K562 (cell line): Measurements from ENCODE around the gene SSR2. TPM values are rescaled to one million over a fixed set of nuclear protein-coding genes. Genes with fewer than 3 reads are reported as not detected.

Source experiments
- ATAC-seq: fragments of 200-7000 bp; cut with Tn5 transposase; 3 replicates; pipeline ENCODE4 v1.9.1; 2020; ENCODE audit warnings: moderate library complexity
- BruUV-seq: library from RNA; stranded (reverse); fragments of 400-500 nt; replicated peaks from 2 replicates; lab custom pipeline; 2021; lab: Mats Ljungman, UMichigan
- CTCF ChIA-PET: fragments of 300-600 bp; formaldehyde crosslinking; extraction: SDS; loops from one replicate; lab custom pipeline; 2021; ENCODE audit warnings: low intra/inter-chr PET ratio; lab: Yijun Ruan, JAX
- POLR2A ChIA-PET: fragments of 300-600, 350-650 bp; sonication (Branson Sonifier 250); formaldehyde crosslinking; extraction: SDS; loops from one replicate; lab custom pipeline; 2021; ENCODE audit warnings: antibody characterized with exemption, inconsistent platforms; lab: Yijun Ruan, JAX
- DNase-seq, 4 experiments: peaks; one replicate each; pipeline versions ENCODE4 v3.0.0 to v3.0.0-alpha.2; 2011 to 2018; ENCODE audit warnings: low spot score in 3 of 4, mixed read lengths in 3 of 4; ENCODE audit errors: extremely low read depth in 1 of 4
- FAIRE-seq: peaks from 2 replicates; lab custom pipeline; 2011; peaks lifted over from hg19 to GRCh38; lab: Jason Lieb, UNC
- H2AFZ ChIP-seq: 2 replicates; pipeline ENCODE4 v1.6.0; 2011; ENCODE audit warnings: low read depth, low read length, control low read depth, inconsistent platforms
- H3K27ac ChIP-seq: fragments of 200-600 bp; 3 replicates; pipeline ENCODE4 v1.8.0; 2011; ENCODE audit warnings: low read depth, mild to moderate bottlenecking, control low read depth, inconsistent platforms, low read length, moderate library complexity, mixed read lengths; ENCODE audit errors: extremely low read depth
- H3K27me3 ChIP-seq, 2 experiments: fragments of 300-600 bp in 1 of 2; 2 replicates in 1 of 2; 3 replicates in 1 of 2; pipeline versions ENCODE4 v1.6.0 to v1.8.0; 2011; ENCODE audit warnings: inconsistent platforms in 2 of 2, low read length in 2 of 2, mild to moderate bottlenecking in 1 of 2, mixed read lengths in 1 of 2, moderate library complexity in 1 of 2; ENCODE audit not compliant: control insufficient read depth in 2 of 2, insufficient read depth in 2 of 2
- H3K36me3 ChIP-seq: fragments of 300-600 bp; 3 replicates; pipeline ENCODE4 v1.8.0; 2011; ENCODE audit warnings: mild to moderate bottlenecking, low read length, inconsistent platforms; ENCODE audit not compliant: control insufficient read depth, insufficient read depth
- H3K4me1 ChIP-seq, 2 experiments: fragments of 200-600 bp in 1 of 2; replicated peaks in 1 of 2; 2 replicates in 1 of 2; 3 replicates in 1 of 2; pipeline versions ENCODE4 v1.5.1 to v1.8.0; 2011; ENCODE audit warnings: inconsistent platforms in 2 of 2, low read length in 2 of 2, mild to moderate bottlenecking in 1 of 2, mixed read lengths in 1 of 2, moderate library complexity in 1 of 2; ENCODE audit not compliant: control insufficient read depth in 2 of 2, insufficient read depth in 2 of 2
- H3K4me2 ChIP-seq: 2 replicates; pipeline ENCODE4 v1.6.1; 2011; ENCODE audit warnings: low read length, control low read depth, inconsistent platforms, mixed read lengths; ENCODE audit not compliant: insufficient read depth
- H3K4me3 ChIP-seq: fragments of 200-600 bp; sonication (generic), shearing (Covaris generic); 2 replicates; pipeline ENCODE4 v1.5.1; 2016; ENCODE audit warnings: control low read depth, inconsistent platforms
- H3K79me2 ChIP-seq: fragments of 200-600 bp; 3 replicates; pipeline ENCODE4 v1.8.0; 2011; ENCODE audit warnings: low read length, inconsistent platforms; ENCODE audit not compliant: control insufficient read depth, insufficient read depth
- H3K9ac ChIP-seq, 2 experiments: 2 replicates each; pipeline versions ENCODE4 v1.6.0 to v1.6.1; 2011; ENCODE audit warnings: low read depth in 2 of 2, low read length in 2 of 2, control low read depth in 1 of 2, inconsistent platforms in 1 of 2, mild to moderate bottlenecking in 1 of 2, mixed read lengths in 1 of 2; ENCODE audit not compliant: insufficient read depth in 1 of 2
- H3K9me1 ChIP-seq: one replicate; pipeline ENCODE4 v1.6.0; 2011; ENCODE audit warnings: inconsistent platforms, mild to moderate bottlenecking, low read length, moderate library complexity; ENCODE audit not compliant: control insufficient read depth, insufficient read depth
- H3K9me3 ChIP-seq: replicated peaks from 2 replicates; pipeline ENCODE4 v1.5.1; 2011; ENCODE audit warnings: low read depth, low read length, inconsistent platforms; ENCODE audit not compliant: control insufficient read depth, insufficient read depth
- H4K20me1 ChIP-seq: replicated peaks from 2 replicates; pipeline ENCODE4 v1.6.1; 2011; ENCODE audit warnings: low read length, inconsistent platforms, mixed read lengths; ENCODE audit not compliant: control insufficient read depth, insufficient read depth
- GATAD2B ChIP-seq: fragments of 450-650 bp; IDR thresholded peaks from 2 replicates; pipeline ENCODE4 v1.6.1; 2017; ENCODE audit warnings: mild to moderate bottlenecking, borderline replicate concordance
- HNRNPH1 ChIP-seq: fragments of 200-400 bp; formaldehyde crosslinking; optimal IDR thresholded peaks from 2 replicates; pipeline ENCODE3; 2017; ENCODE audit warnings: low read depth, mild to moderate bottlenecking, low read length, moderate library complexity
- IRF9 ChIP-seq: fragments of 450-650 bp; IDR thresholded peaks from 2 replicates; pipeline ENCODE4 v1.6.1; 2016; ENCODE audit warnings: missing biosample characterization, missing genetic modification characterization
- LEF1 ChIP-seq: fragments of 450-650 bp; IDR thresholded peaks from 2 replicates; pipeline ENCODE4 v1.6.1; 2016; ENCODE audit warnings: mild to moderate bottlenecking
- MCM2 ChIP-seq: fragments of 450-650 bp; IDR thresholded peaks from 2 replicates; pipeline ENCODE4 v1.6.1; 2017; ENCODE audit warnings: low read depth, mild to moderate bottlenecking
- MYC ChIP-seq, 2 experiments: fragments of 250-450 bp in 1 of 2; sonication (Bioruptor Pico) in 1 of 2; IDR thresholded peaks; 2 replicates each; pipeline versions ENCODE4 v1.5.1 to v1.6.1; 2012 to 2021; ENCODE audit warnings: low read depth in 2 of 2, borderline replicate concordance in 1 of 2, improper control_type of control experiment in 1 of 2, low read length in 1 of 2, mild to moderate bottlenecking in 1 of 2, moderate library complexity in 1 of 2
- NFE2L1 ChIP-seq: fragments of 450-650 bp; IDR thresholded peaks from 2 replicates; pipeline ENCODE4 v1.6.1; 2016; ENCODE audit warnings: missing genetic modification characterization, low read depth, mild to moderate bottlenecking, missing compliant biosample characterization, moderate library complexity, borderline replicate concordance
- NR2F6 ChIP-seq: fragments of 450-650 bp; formaldehyde crosslinking; IDR thresholded peaks from 2 replicates; pipeline ENCODE4 v1.4.0; 2020; ENCODE audit warnings: mild to moderate bottlenecking
- OTX1 ChIP-seq: fragments of 450-650 bp; formaldehyde crosslinking; IDR thresholded peaks from 2 replicates; pipeline ENCODE4 v1.4.0; 2022; ENCODE audit warnings: mild to moderate bottlenecking
- RFX7 ChIP-seq: fragments of 250-450 bp; sonication (Bioruptor Pico); IDR thresholded peaks from 2 replicates; pipeline ENCODE4 v1.5.1; 2021; ENCODE audit warnings: mild to moderate bottlenecking
- SAFB ChIP-seq: fragments of 200-400 bp; formaldehyde crosslinking; IDR thresholded peaks from 2 replicates; pipeline ENCODE4 v1.6.1; 2017; ENCODE audit warnings: low read depth, low read length, borderline replicate concordance
- SOX6 ChIP-seq: fragments of 450-650 bp; IDR thresholded peaks from 2 replicates; pipeline ENCODE4 v1.6.1; 2014; ENCODE audit warnings: mild to moderate bottlenecking
- TOE1 ChIP-seq, 2 experiments: fragments of 450-650 bp in 1 of 2; sonication (generic) in 1 of 2; formaldehyde crosslinking in 1 of 2; IDR thresholded peaks; 2 replicates each; pipeline versions ENCODE4 v1.7.1 to v1.8.0; 2016 to 2022; ENCODE audit warnings: borderline replicate concordance in 2 of 2, mild to moderate bottlenecking in 2 of 2, antibody characterized with exemption in 1 of 2, inconsistent platforms in 1 of 2, low read depth in 1 of 2, missing genetic modification reagents in 1 of 2, moderate library complexity in 1 of 2
- ZMIZ1 ChIP-seq, 2 experiments: fragments of 150-350 bp in 1 of 2; IDR thresholded peaks; 2 replicates each; pipeline ENCODE4 v1.6.1; 2012 to 2016; ENCODE audit warnings: low read depth in 2 of 2, low read length in 2 of 2, mild to moderate bottlenecking in 1 of 2, moderate library complexity in 1 of 2
- ZNF143 ChIP-seq: sonication (generic); formaldehyde crosslinking; IDR thresholded peaks from 2 replicates; pipeline ENCODE4 v1.9.0; 2022; ENCODE audit warnings: mild to moderate bottlenecking, missing genetic modification reagents
- ZNF561 ChIP-seq: fragments of 450-650 bp; formaldehyde crosslinking; conservative IDR thresholded peaks from 2 replicates; pipeline ENCODE4 v1.4.0; 2020; ENCODE audit warnings: mild to moderate bottlenecking, moderate library complexity
- ZNF778 ChIP-seq: fragments of 450-650 bp; formaldehyde crosslinking; IDR thresholded peaks from 2 replicates; pipeline ENCODE4 v1.4.0; 2020; ENCODE audit warnings: mild to moderate bottlenecking, moderate library complexity
- ZNF830 ChIP-seq: fragments of 250-450 bp; sonication (Bioruptor Pico); IDR thresholded peaks from 2 replicates; pipeline ENCODE4 v1.5.0; 2021; ENCODE audit warnings: mild to moderate bottlenecking
- WGBS: fragments of 100-300 bp; shearing (Covaris generic); methylation state at CpG from one replicate; pipeline ENCODE4 v1.1.6; 2016; ENCODE audit warnings: low coverage, mixed read lengths; ENCODE audit not compliant: insufficient coverage; ENCODE audit errors: missing lambda C conversion rate; 5-methylcytosine and 5-hydroxymethylcytosine counted together
- in situ Hi-C: fragments of 300-500 bp; cut with MboI; formaldehyde crosslinking; loops from 4 replicates; pipeline ENCODE4 v1.15.0; 2018; ENCODE audit warnings: inconsistent platforms, mixed read lengths
- intact Hi-C: fragments of 100-400 bp; cut with micrococcal nuclease; formaldehyde crosslinking; loops from 2 replicates; pipeline ENCODE4 v1.14.2; 2022
- polyA plus RNA-seq, 8 experiments: library from polyadenylated mRNA; depleted of rRNA in 4 of 8; stranded (reverse) in 5 of 8; unstranded in 3 of 8; fragments of >200 nt; fragmentation: Nextera tagmentation in 2 of 8; fragmentation: Illumina TruSeq in 1 of 8; extraction: Ambion mirVana in 2 of 8; extraction: Trizol in 1 of 8; gene quantifications; 2 replicates each; pipeline versions ENCODE4 v1.2.1 to v1.2.3, GENCODE V29; 2011 to 2014; ENCODE audit warnings: inconsistent platforms in 1 of 8, missing spikeins in 1 of 8
- total RNA-seq, 7 experiments: library from RNA; depleted of rRNA in 6 of 7; stranded (reverse); fragments of >200 nt in 6 of 7; fragmentation: Illumina TruSeq in 2 of 7; extraction: Trizol in 2 of 7; gene quantifications; 2 replicates each; pipeline versions ENCODE4 v1.2.1 to v1.2.3, GENCODE V29; 2011 to 2021; ENCODE audit warnings: low replicate concordance in 1 of 7

SSR2 gene
- total and polyA plus RNA-seq, 9 of the 15 experiments (the other 6 are each of a cell fraction or from before 2014, with no cell fraction given): 161 to 411 (median 240) TPM

- FAIRE-seq (no peak), DNase-seq (no peak), ATAC-seq (no peak)
- Histone ChIP-seq H3K79me2 (peaks cover 54% of the 10 kb centered on the region), H2AFZ (no peak overlapping the region), H3K9me3 (no peaks in the 10 kb centered on the region), H3K4me1 (peaks cover 24 to 46% of the 10 kb centered on the region in 2 experiments), H3K36me3 (peaks cover 79% of the 10 kb centered on the region; the same call in 2 of the 3 replicates), H3K9me1 (peaks cover 5% of the 10 kb centered on the region), H3K4me2 (no peak overlapping the region), H4K20me1 (peaks cover 12% of the 10 kb centered on the region; the same call in 1 of the 2 replicates), H3K27ac (no peak overlapping the region), H3K27me3 (no peaks in the 10 kb centered on the region), H3K4me3 (no peak overlapping the region), H3K9ac (no peak overlapping the region)
- CTCF ChIA-PET: interaction anchor here (1.2 kb wide), 1 partner anchor 87 kb away, joined by 4 read pairs; the partner anchor contains the start of gene UBQLN4
- 65% methylated on average over 2 of the region's 7 CpGs for WGBS
- in situ Hi-C loops: no loop called here
- no TSS peak for BruUV-seq
- POLR2A ChIA-PET: interaction anchor here (0.6 to 6.0 kb wide), 6 partner anchors 11 to 77 kb away, joined by 3 to 41 read pairs (median 4); partner anchors contain the start of gene ARHGEF2
- intact Hi-C loops: no loop called here
- no peak for TF ChIP-seq NFE2L1
- TF ChIP-seq MYC (IDR thresholded peaks at IDR 0.05; ENCODE audit: low read depth, low read length): no peak
- no peak for TF ChIP-seq MYC (CRISPR knock-in tag; IDR thresholded peaks at IDR 0.05; ENCODE audit: borderline replicate concordance, low read depth)
- no peak for TF ChIP-seq GATAD2B
- no peak for TF ChIP-seq IRF9 (tag)
- TF ChIP-seq ZNF778 (CRISPR knock-in tag): no peak
- no peak for TF ChIP-seq LEF1
- no peak for TF ChIP-seq ZMIZ1 (IDR thresholded peaks at IDR 0.05; ENCODE audit: low read depth in 2 of 2, low read length in 2 of 2)
- TF ChIP-seq RFX7: no peak
- no peak for TF ChIP-seq ZNF830 (CRISPR knock-in tag)
- TF ChIP-seq MCM2: no peak
- TF ChIP-seq ZNF561 (CRISPR knock-in tag): no peak
- no peak for TF ChIP-seq HNRNPH1
- no peak for TF ChIP-seq ZNF143
- TF ChIP-seq NR2F6 (CRISPR knock-in tag): no peak
- no peak for TF ChIP-seq TOE1 (IDR thresholded peaks at IDR 0.05; ENCODE audit: borderline replicate concordance)
- TF ChIP-seq TOE1 (CRISPR knock-in tag; IDR thresholded peaks at IDR 0.05; ENCODE audit: borderline replicate concordance, low read depth): no peak
- no peak for TF ChIP-seq OTX1
- no peak for TF ChIP-seq SAFB
- TF ChIP-seq SOX6: no peak
Observed at GRCh38 chr1:155966750-155967149, 54.0 kb downstream of the SSR2 start.
